Keratinocyte (primary cell): Measurements from ENCODE around the gene ADGRA3.

ENCODE experiments used
- EZH2 ChIP-seq: IDR thresholded peaks from one replicate; pipeline ENCODE4 v1.6.1; 2012; ENCODE audit warnings: inconsistent platforms, mild to moderate bottlenecking, low read length, moderate library complexity
- TF ChIP-seq, protein P1 (sequence below), 3 experiments: IDR thresholded peaks in 1 of 3; conservative IDR thresholded peaks in 1 of 3; optimal IDR thresholded peaks in 1 of 3; 2 replicates in 2 of 3; 3 replicates in 1 of 3; pipeline versions ENCODE3 to v1.5.1; 2011; ENCODE audit warnings: low read length in 3 of 3, mild to moderate bottlenecking in 3 of 3, moderate library complexity in 2 of 3, control low read depth in 1 of 3, inconsistent platforms in 1 of 3; ENCODE audit not compliant: insufficient read depth in 2 of 3; ENCODE audit errors: extremely low read depth in 1 of 3

- no peak for TF ChIP-seq EZH2
- TF ChIP-seq, protein P1, sequence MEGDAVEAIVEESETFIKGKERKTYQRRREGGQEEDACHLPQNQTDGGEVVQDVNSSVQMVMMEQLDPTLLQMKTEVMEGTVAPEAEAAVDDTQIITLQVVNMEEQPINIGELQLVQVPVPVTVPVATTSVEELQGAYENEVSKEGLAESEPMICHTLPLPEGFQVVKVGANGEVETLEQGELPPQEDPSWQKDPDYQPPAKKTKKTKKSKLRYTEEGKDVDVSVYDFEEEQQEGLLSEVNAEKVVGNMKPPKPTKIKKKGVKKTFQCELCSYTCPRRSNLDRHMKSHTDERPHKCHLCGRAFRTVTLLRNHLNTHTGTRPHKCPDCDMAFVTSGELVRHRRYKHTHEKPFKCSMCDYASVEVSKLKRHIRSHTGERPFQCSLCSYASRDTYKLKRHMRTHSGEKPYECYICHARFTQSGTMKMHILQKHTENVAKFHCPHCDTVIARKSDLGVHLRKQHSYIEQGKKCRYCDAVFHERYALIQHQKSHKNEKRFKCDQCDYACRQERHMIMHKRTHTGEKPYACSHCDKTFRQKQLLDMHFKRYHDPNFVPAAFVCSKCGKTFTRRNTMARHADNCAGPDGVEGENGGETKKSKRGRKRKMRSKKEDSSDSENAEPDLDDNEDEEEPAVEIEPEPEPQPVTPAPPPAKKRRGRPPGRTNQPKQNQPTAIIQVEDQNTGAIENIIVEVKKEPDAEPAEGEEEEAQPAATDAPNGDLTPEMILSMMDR (optimal IDR thresholded peaks at IDR 0.05 in 1 of 3, IDR thresholded peaks at IDR 0.05 in 1 of 3, conservative IDR thresholded peaks at IDR 0.05 in 1 of 3; ENCODE audit: extremely low read depth in 1 of 3, insufficient read depth in 2 of 3, low read length in 3 of 3) = no peak
Measured at GRCh38 chr4:22532117-22532516, 16.3 kb upstream of the ADGRA3 start.
